Gastrocnemius medialis (tissue), 4 donors: ENCODE measurements around the gene TMTC3.

Source experiments
- POLR2A ChIP-seq, 2 donors: fragments of 450-650 bp; IDR thresholded peaks; one replicate each; pipeline ENCODE4 v1.6.1; 2017; ENCODE audit warnings: antibody characterized with exemption in 2 of 2, mild to moderate bottlenecking in 2 of 2, moderate library complexity in 2 of 2
- TF ChIP-seq, protein P1 (sequence below), 5 experiments: fragments of 450-650 bp in 3 of 5; fragments of 200-600 bp in 2 of 5; sonication (generic) in 2 of 5; IDR thresholded peaks in 4 of 5; conservative IDR thresholded peaks in 1 of 5; 1 replicate in 4 of 5; 2 replicates in 1 of 5; pipeline ENCODE4 v1.5.1; 2016 to 2019; ENCODE audit warnings: antibody characterized with exemption in 5 of 5, mild to moderate bottlenecking in 3 of 5, moderate library complexity in 3 of 5

DNA sequence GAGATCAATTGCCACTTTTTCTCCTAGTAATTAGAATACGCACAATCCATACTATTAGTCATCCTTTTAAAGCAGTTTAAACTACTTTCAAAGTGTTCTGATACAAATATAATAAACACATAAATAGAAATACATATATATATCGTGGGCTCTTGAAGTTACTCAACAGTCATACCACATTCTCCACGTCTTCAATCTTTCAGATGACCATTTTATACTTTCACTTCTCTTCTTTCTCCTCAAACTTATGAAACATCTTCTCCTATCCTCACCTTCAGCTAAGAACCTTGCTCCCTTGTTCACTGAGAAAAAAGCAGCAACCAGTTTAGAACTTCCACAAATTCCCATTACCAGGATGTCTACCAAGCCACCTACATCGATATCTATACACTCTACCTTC lies 19.4 kb upstream of the TMTC3 start:
- TF ChIP-seq, protein P1, sequence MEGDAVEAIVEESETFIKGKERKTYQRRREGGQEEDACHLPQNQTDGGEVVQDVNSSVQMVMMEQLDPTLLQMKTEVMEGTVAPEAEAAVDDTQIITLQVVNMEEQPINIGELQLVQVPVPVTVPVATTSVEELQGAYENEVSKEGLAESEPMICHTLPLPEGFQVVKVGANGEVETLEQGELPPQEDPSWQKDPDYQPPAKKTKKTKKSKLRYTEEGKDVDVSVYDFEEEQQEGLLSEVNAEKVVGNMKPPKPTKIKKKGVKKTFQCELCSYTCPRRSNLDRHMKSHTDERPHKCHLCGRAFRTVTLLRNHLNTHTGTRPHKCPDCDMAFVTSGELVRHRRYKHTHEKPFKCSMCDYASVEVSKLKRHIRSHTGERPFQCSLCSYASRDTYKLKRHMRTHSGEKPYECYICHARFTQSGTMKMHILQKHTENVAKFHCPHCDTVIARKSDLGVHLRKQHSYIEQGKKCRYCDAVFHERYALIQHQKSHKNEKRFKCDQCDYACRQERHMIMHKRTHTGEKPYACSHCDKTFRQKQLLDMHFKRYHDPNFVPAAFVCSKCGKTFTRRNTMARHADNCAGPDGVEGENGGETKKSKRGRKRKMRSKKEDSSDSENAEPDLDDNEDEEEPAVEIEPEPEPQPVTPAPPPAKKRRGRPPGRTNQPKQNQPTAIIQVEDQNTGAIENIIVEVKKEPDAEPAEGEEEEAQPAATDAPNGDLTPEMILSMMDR (IDR thresholded peaks at IDR 0.05 in 4 of 5, conservative IDR thresholded peaks at IDR 0.05 in 1 of 5) = no peak
- no peak for TF ChIP-seq POLR2A (IDR thresholded peaks at IDR 0.05)
